IMR-90 (cell line): Measurements from ENCODE around the gene CYTH1. TPM values are rescaled to one million over a fixed set of nuclear protein-coding genes. Genes with fewer than 3 reads are reported as not detected.

Experiments
- ATAC-seq: fragments of 200-7000 bp; cut with Tn5 transposase; 2 replicates; pipeline ENCODE4 v1.9.1; 2020; ENCODE audit warnings: low read depth, mild to moderate bottlenecking, moderate library complexity
- BruUV-seq: library from RNA; stranded (reverse); fragments of 400-500 nt; replicated peaks from 2 replicates; lab custom pipeline; 2021; lab: Mats Ljungman, UMichigan
- CTCF ChIA-PET: fragments of 300-600 bp; formaldehyde crosslinking; extraction: SDS; loops from one replicate; lab custom pipeline; 2021; ENCODE audit warnings: antibody characterized with exemption; lab: Yijun Ruan, JAX
- POLR2A ChIA-PET: fragments of 300-600 bp; sonication (Branson Sonifier 250); formaldehyde crosslinking; loops from one replicate; lab custom pipeline; 2022; ENCODE audit warnings: antibody characterized with exemption; ENCODE audit not compliant: unreplicated experiment; lab: Charles Lee
- DNase-seq: peaks from one replicate; pipeline ENCODE4 v3.0.0; 2013
- H2AFZ ChIP-seq: replicated peaks from 2 replicates; pipeline ENCODE3; 2013; ENCODE audit warnings: low read length, mild to moderate bottlenecking; ENCODE audit not compliant: poor library complexity
- H2AK5ac ChIP-seq: 2 replicates; pipeline ENCODE4 v1.6.1; 2013; ENCODE audit warnings: low read depth, low read length, inconsistent platforms
- H2AK9ac ChIP-seq: replicated peaks from 2 replicates; pipeline ENCODE3; 2013; ENCODE audit warnings: mild to moderate bottlenecking, low read depth, low read length, moderate library complexity; ENCODE audit not compliant: poor library complexity
- H2BK120ac ChIP-seq: 2 replicates; pipeline ENCODE4 v1.6.1; 2013; ENCODE audit warnings: low read depth, low read length, inconsistent platforms
- H2BK15ac ChIP-seq: 3 replicates; pipeline ENCODE4 v1.6.1; 2013; ENCODE audit warnings: low read depth, low read length, inconsistent platforms
- H2BK20ac ChIP-seq: 2 replicates; pipeline ENCODE4 v1.6.1; 2013; ENCODE audit warnings: low read depth, mild to moderate bottlenecking, inconsistent platforms, low read length, moderate library complexity
- H2BK5ac ChIP-seq: 2 replicates; pipeline ENCODE4 v1.6.1; 2013; ENCODE audit warnings: mild to moderate bottlenecking, low read depth, low read length, inconsistent platforms; ENCODE audit not compliant: poor library complexity, severe bottlenecking
- H3K14ac ChIP-seq: replicated peaks from 2 replicates; pipeline ENCODE4 v1.6.1; 2013; ENCODE audit warnings: low read depth, low read length, inconsistent platforms
- H3K18ac ChIP-seq: 2 replicates; pipeline ENCODE4 v1.6.1; 2013; ENCODE audit warnings: low read depth, low read length, control low read depth
- H3K23ac ChIP-seq: 2 replicates; pipeline ENCODE4 v1.6.1; 2013; ENCODE audit warnings: low read depth, low read length, inconsistent platforms
- H3K27ac ChIP-seq: 2 replicates; pipeline ENCODE4 v1.5.1; 2013; ENCODE audit warnings: mild to moderate bottlenecking, control low read depth, low read length; ENCODE audit not compliant: insufficient read depth
- H3K27me3 ChIP-seq: 2 replicates; pipeline ENCODE4 v1.6.1; 2013; ENCODE audit warnings: low read length; ENCODE audit not compliant: control insufficient read depth, insufficient read depth
- H3K36me3 ChIP-seq: 2 replicates; pipeline ENCODE4 v1.6.1; 2013; ENCODE audit warnings: low read length, mixed read lengths; ENCODE audit not compliant: control insufficient read depth, insufficient read depth
- H3K4ac ChIP-seq: 2 replicates; pipeline ENCODE4 v1.6.1; 2013; ENCODE audit warnings: low read depth, low read length, inconsistent platforms
- H3K4me1 ChIP-seq: 2 replicates; pipeline ENCODE4 v1.6.1; 2013; ENCODE audit warnings: low read length, mixed read lengths; ENCODE audit not compliant: control insufficient read depth, insufficient read depth
- H3K4me2 ChIP-seq: 2 replicates; pipeline ENCODE4 v1.6.1; 2013; ENCODE audit warnings: low read depth, mild to moderate bottlenecking, control low read depth, low read length, moderate library complexity
- H3K4me3 ChIP-seq: 2 replicates; pipeline ENCODE4 v1.5.1; 2013; ENCODE audit warnings: low read depth, mild to moderate bottlenecking, control low read depth, low read length, moderate library complexity; ENCODE audit not compliant: insufficient read depth
- H3K56ac ChIP-seq: 2 replicates; pipeline ENCODE4 v1.6.1; 2013; ENCODE audit warnings: low read length, inconsistent platforms; ENCODE audit not compliant: insufficient read depth; ENCODE audit errors: extremely low read depth
- H3K79me1 ChIP-seq, 2 experiments: 2 replicates each; pipeline ENCODE4 v1.6.1; 2013; ENCODE audit warnings: low read length in 2 of 2, inconsistent platforms in 1 of 2, low read depth in 1 of 2
- H3K9ac ChIP-seq: 2 replicates; pipeline ENCODE4 v1.6.1; 2013; ENCODE audit warnings: low read depth, low read length, control low read depth
- H3K9me1 ChIP-seq: 2 replicates; pipeline ENCODE4 v1.6.1; 2013; ENCODE audit warnings: low read length, inconsistent platforms; ENCODE audit not compliant: insufficient read depth
- H3K9me3 ChIP-seq: 2 replicates; pipeline ENCODE4 v1.6.1; 2013; ENCODE audit warnings: low read length; ENCODE audit not compliant: control insufficient read depth, insufficient read depth
- H4K20me1 ChIP-seq: 2 replicates; pipeline ENCODE4 v1.6.1; 2013; ENCODE audit warnings: low read length, inconsistent platforms; ENCODE audit not compliant: insufficient read depth
- H4K5ac ChIP-seq: 2 replicates; pipeline ENCODE4 v1.6.1; 2013; ENCODE audit warnings: mild to moderate bottlenecking, low read depth, low read length, control low read depth
- H4K8ac ChIP-seq, 2 experiments: 2 replicates each; pipeline ENCODE4 v1.6.1; 2013; ENCODE audit warnings: low read depth in 2 of 2, low read length in 2 of 2, control low read depth in 1 of 2, inconsistent platforms in 1 of 2
- H4K91ac ChIP-seq: 2 replicates; pipeline ENCODE4 v1.6.1; 2013; ENCODE audit warnings: low read depth, low read length, inconsistent platforms; ENCODE audit not compliant: insufficient read depth
- POLR2A ChIP-seq: IDR thresholded peaks from 2 replicates; pipeline ENCODE4 v1.6.1; 2012; ENCODE audit warnings: mild to moderate bottlenecking, low read depth, low read length
- RAD21 ChIP-seq: IDR thresholded peaks from 2 replicates; pipeline ENCODE4 v1.6.1; 2012; ENCODE audit warnings: low read length, improper control_type of control experiment
- RFX5 ChIP-seq: IDR thresholded peaks from 2 replicates; pipeline ENCODE4 v1.8.0; 2012; ENCODE audit warnings: low read depth, mild to moderate bottlenecking, low read length, moderate library complexity
- SMC3 ChIP-seq: fragments of 150-350 bp; IDR thresholded peaks from 2 replicates; pipeline ENCODE4 v1.6.1; 2016; ENCODE audit warnings: low read depth, mild to moderate bottlenecking, antibody characterized with exemption, low read length, moderate library complexity
- WGBS, 2 experiments: methylation state at CpG; one replicate each; pipeline versions ENCODE4 v1.1.5 to v1.1.7; 2013; ENCODE audit warnings: missing lambda C conversion rate in 2 of 2; ENCODE audit not compliant: insufficient read length in 1 of 2; ENCODE audit errors: extremely low coverage in 2 of 2; 5-methylcytosine and 5-hydroxymethylcytosine counted together
- dilution Hi-C: fragments of 300-500 bp; cut with HindIII; formaldehyde crosslinking; loops from one replicate; pipeline ENCODE4 v1.14.3; 2018; ENCODE audit warnings: low sequenced_read_pairs; ENCODE audit not compliant: unreplicated experiment
- in situ Hi-C: fragments of 300-500 bp; cut with MboI; formaldehyde crosslinking; loops from 3 replicates; pipeline ENCODE4 v1.14.3; 2019; ENCODE audit warnings: low sequenced_read_pairs, inconsistent platforms, mixed read lengths
- intact Hi-C: fragments of 100-400 bp; cut with micrococcal nuclease; formaldehyde crosslinking; loops from 2 replicates; pipeline ENCODE4 v1.10.0; 2022
- polyA plus RNA-seq, 3 experiments: library from polyadenylated mRNA; depleted of rRNA; stranded (reverse); fragments of >200 nt; gene quantifications; 2 replicates each; pipeline ENCODE4 v1.2.3, GENCODE V29; 2012; ENCODE audit warnings: low replicate concordance in 1 of 3
- total RNA-seq: library from RNA; depleted of rRNA; stranded (reverse); fragments of >200 nt; gene quantifications from 2 replicates; pipeline ENCODE4 v1.2.3, GENCODE V29; 2012
- TF ChIP-seq, protein P1 (sequence below): conservative IDR thresholded peaks from 2 replicates; pipeline ENCODE4 v1.5.1; 2012; ENCODE audit warnings: mild to moderate bottlenecking, low read depth, low read length, improper control_type of control experiment

Gene CYTH1
- total and polyA plus RNA-seq, 2 of the 4 experiments (the other 2 are of a cell fraction) = 7.9 to 12.4 TPM

DNA sequence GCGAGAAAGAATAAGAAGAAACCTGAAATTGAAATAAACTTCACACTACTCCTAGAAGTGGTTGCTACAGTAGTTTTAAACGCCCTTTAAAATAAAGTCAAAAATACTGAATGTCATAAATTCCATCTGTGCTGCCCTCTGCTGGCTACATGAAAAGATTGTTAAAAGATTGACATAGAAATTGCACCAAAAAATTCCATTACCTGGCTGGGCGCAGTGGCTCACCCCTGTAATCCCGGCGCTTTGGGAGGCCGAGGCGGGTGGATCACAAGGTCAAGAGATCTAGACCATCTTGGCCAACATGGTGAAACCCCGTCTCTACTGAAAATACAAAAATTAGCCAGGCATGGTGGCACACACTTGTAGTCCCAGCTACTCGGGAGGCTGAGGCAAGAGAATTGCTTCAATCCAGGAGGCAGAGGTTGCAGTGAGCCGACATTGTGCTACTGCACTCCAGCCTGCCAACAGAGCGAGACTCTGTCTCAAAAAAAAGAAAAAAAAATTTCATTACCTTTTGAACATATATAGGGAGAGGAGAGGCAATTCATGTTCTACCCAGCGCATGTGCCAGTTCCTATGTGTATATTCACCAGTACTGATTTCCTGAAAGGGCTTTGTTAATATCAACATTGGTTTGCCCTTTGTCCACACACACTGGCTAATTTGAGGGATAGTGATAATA is 36.5 kb downstream of the CYTH1 start:
- DNase-seq (peak; percentile 49), ATAC-seq (peak; percentile 42; the same call in 1 of the 2 replicates)
- H3K4me3 ChIP-seq = no peak overlapping the region
- H3K36me3 ChIP-seq = no peaks in the 10 kb centered on the region
- no peak overlapping the region for H4K5ac ChIP-seq
- 70% methylated on average over 6 of the region's 12 CpGs; no CpG with 5 or more reads in 1 of the 2 experiments for WGBS, 2 experiments
- H2AK9ac ChIP-seq = no peak overlapping the region
- no TSS peak for BruUV-seq
- ChIA-PET POLR2A (no interaction called here), CTCF (interaction anchor here (1.3 kb wide), 1 partner anchor 226 kb away, joined by 3 read pairs; no protein-coding TSS in a partner anchor)
- H3K27ac ChIP-seq = no peak overlapping the region
- no peaks in the 10 kb centered on the region for H3K9me3 ChIP-seq
- TF ChIP-seq POLR2A (no peak), RAD21 (peak; percentile 35), SMC3 (peak; percentile 48), RFX5 (no peak)
- TF ChIP-seq, protein P1, sequence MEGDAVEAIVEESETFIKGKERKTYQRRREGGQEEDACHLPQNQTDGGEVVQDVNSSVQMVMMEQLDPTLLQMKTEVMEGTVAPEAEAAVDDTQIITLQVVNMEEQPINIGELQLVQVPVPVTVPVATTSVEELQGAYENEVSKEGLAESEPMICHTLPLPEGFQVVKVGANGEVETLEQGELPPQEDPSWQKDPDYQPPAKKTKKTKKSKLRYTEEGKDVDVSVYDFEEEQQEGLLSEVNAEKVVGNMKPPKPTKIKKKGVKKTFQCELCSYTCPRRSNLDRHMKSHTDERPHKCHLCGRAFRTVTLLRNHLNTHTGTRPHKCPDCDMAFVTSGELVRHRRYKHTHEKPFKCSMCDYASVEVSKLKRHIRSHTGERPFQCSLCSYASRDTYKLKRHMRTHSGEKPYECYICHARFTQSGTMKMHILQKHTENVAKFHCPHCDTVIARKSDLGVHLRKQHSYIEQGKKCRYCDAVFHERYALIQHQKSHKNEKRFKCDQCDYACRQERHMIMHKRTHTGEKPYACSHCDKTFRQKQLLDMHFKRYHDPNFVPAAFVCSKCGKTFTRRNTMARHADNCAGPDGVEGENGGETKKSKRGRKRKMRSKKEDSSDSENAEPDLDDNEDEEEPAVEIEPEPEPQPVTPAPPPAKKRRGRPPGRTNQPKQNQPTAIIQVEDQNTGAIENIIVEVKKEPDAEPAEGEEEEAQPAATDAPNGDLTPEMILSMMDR = peak; percentile 56
- dilution Hi-C loops = no loop called here
- H3K18ac ChIP-seq = no peak overlapping the region
- peaks cover 25% of the 10 kb centered on the region for H4K20me1 ChIP-seq
- H2AK5ac ChIP-seq = no peak overlapping the region
- no peak overlapping the region for H3K4ac ChIP-seq
- no peak overlapping the region for H3K56ac ChIP-seq
- H3K9me1 ChIP-seq = peaks cover 4% of the 10 kb centered on the region
- H2BK5ac ChIP-seq = no peak overlapping the region
- intact Hi-C loops = loop anchor here (1.0 to 2.0 kb wide), 2 partner anchors 37 to 248 kb away; no protein-coding TSS in a partner anchor
- no peak overlapping the region for H2BK20ac ChIP-seq
- no peaks in the 10 kb centered on the region for H3K27me3 ChIP-seq
- no peak overlapping the region for H2AFZ ChIP-seq
- peaks cover 9% of the 10 kb centered on the region for H3K4me1 ChIP-seq
- no peak overlapping the region for H3K9ac ChIP-seq
- H3K79me1 ChIP-seq = peaks cover 41 to 74% of the 10 kb centered on the region in 2 experiments
- H4K91ac ChIP-seq = no peak overlapping the region
- no peak overlapping the region for H2BK120ac ChIP-seq
- H3K23ac ChIP-seq = no peak overlapping the region
- no peak overlapping the region for H2BK15ac ChIP-seq
- H4K8ac ChIP-seq = no peak overlapping the region
- no peak overlapping the region for H3K14ac ChIP-seq
- in situ Hi-C loops = no loop called here
- no peak overlapping the region for H3K4me2 ChIP-seq
